Epithelial cell of proximal tubule (primary cell): Measurements from ENCODE around the gene USP48. TPM values are rescaled to one million over a fixed set of nuclear protein-coding genes. Genes with fewer than 3 reads are reported as not detected.
"Not testable (repeated sequence)": the region's sequence is repeated elsewhere in the genome, so short reads cannot be mapped to it uniquely, and the experiment has no call there.

Experiments used
- DNase-seq: peaks from one replicate; pipeline ENCODE4 v3.0.0-alpha.2; 2011; ENCODE audit warnings: low read depth
- H3K4me3 ChIP-seq: 2 replicates; pipeline ENCODE4 v1.5.1; 2011; ENCODE audit warnings: low read depth, mild to moderate bottlenecking, low read length
- CTCF ChIP-seq: conservative IDR thresholded peaks from 2 replicates; pipeline ENCODE4 v1.5.1; 2012; ENCODE audit warnings: low read depth, mild to moderate bottlenecking, low read length
- total RNA-seq: library from RNA; depleted of rRNA; stranded (reverse); fragments of >200 nt; gene quantifications from 2 replicates; pipeline ENCODE4 v1.2.3, GENCODE V29; 2015

Gene USP48
- total RNA-seq, 1 donor from 2014 or later, result 24.0 TPM

GRCh38 chr1:21828075-21828474 is 45.1 kb upstream of the USP48 start:
- no peak for DNase-seq
- H3K4me3 ChIP-seq, result no peak overlapping the region
- TF ChIP-seq CTCF, result no peak

GRCh38 chr1:21827141-21827679 is 44.3 kb upstream of the USP48 start:
- H3K4me3 ChIP-seq, result no peak overlapping the region
- no peak for DNase-seq
- TF ChIP-seq CTCF, result no peak

- not testable (repeated sequence) for DNase-seq, H3K4me3 ChIP-seq
These were observed 43.7 kb upstream of the USP48 start for GRCh38 chr1:21826694-21827093.

GRCh38 chr1:21825393-21825792 is 42.4 kb upstream of the USP48 start:
- no peak overlapping the region for H3K4me3 ChIP-seq
- no peak for TF ChIP-seq CTCF
- DNase-seq, result no peak

GRCh38 chr1:21824926-21825325 is 42.0 kb upstream of the USP48 start:
- DNase-seq, result no peak
- no peak for TF ChIP-seq CTCF
- H3K4me3 ChIP-seq, result no peak overlapping the region

GRCh38 chr1:21823980-21824702 is 41.2 kb upstream of the USP48 start:
- DNase-seq, result no peak
- TF ChIP-seq CTCF, result no peak
- no peak overlapping the region for H3K4me3 ChIP-seq

- no peak for DNase-seq
- TF ChIP-seq CTCF, result no peak
- H3K4me3 ChIP-seq, result no peak overlapping the region
These were observed 40.4 kb upstream of the USP48 start for GRCh38 chr1:21823206-21823979.
